Keratinocyte (primary cell): ENCODE data around the gene PLCL2.

Experiments used
- CTCF ChIP-seq, 3 experiments: IDR thresholded peaks in 1 of 3; conservative IDR thresholded peaks in 1 of 3; optimal IDR thresholded peaks in 1 of 3; 2 replicates in 2 of 3; 3 replicates in 1 of 3; pipeline versions ENCODE3 to v1.5.1; 2011; ENCODE audit warnings: low read length in 3 of 3, mild to moderate bottlenecking in 3 of 3, moderate library complexity in 2 of 3, control low read depth in 1 of 3, inconsistent platforms in 1 of 3; ENCODE audit not compliant: insufficient read depth in 2 of 3; ENCODE audit errors: extremely low read depth in 1 of 3
- EZH2 ChIP-seq: IDR thresholded peaks from one replicate; pipeline ENCODE4 v1.6.1; 2012; ENCODE audit warnings: inconsistent platforms, mild to moderate bottlenecking, low read length, moderate library complexity

DNA sequence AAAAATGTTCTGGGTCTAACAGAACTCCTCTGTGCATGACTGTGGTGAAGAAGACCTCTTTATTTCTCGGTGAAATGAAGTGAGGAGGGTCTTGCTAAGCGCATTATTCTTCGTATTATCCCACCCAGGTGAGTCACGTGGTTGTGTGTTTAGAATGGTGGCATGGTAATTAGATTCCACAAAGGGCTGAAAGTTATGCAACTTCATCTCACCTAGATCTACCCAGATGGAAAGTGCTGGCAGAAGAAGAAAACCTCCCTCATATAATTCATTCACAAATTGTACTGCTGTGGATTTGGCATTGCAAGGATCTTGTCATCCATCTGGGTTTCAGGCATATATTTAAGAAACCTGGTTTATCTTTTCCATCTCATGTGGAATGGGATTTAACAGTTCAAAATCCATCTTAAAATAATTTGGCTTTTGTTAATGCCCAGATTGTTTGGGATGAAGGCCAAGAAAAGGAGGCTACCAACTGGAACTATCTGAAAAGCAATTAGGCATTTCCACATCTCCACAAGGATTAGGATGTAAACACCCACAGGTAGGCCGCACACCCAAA lies 175.3 kb downstream of the PLCL2 start:
- TF ChIP-seq CTCF (optimal IDR thresholded peaks at IDR 0.05 in 1 of 3, IDR thresholded peaks at IDR 0.05 in 1 of 3, conservative IDR thresholded peaks at IDR 0.05 in 1 of 3; ENCODE audit: extremely low read depth in 1 of 3, insufficient read depth in 2 of 3, low read length in 3 of 3): no peak
- no peak for TF ChIP-seq EZH2
